HG02798 (cell line): ENCODE measurements around the gene PPFIA1.
"Not testable (repeated sequence)": the region's sequence is repeated elsewhere in the genome, so short reads cannot be mapped to it uniquely, and the experiment has no call there.

Experiments used
- ATAC-seq: cut with Tn5 transposase; IDR thresholded peaks from one replicate; pipeline ENCODE4 v1.9.1; 2021; ENCODE audit warnings: mild to moderate bottlenecking; ENCODE audit not compliant: unreplicated experiment, poor library complexity

Gene PPFIA1

GRCh38 chr11:70407814-70408213 is 137.3 kb downstream of the PPFIA1 start:
- no peak for ATAC-seq

- ATAC-seq: not testable (repeated sequence)
Measured at GRCh38 chr11:70408326-70408725, 137.8 kb downstream of the PPFIA1 start.

- no peak for ATAC-seq
Measured at GRCh38 chr11:70409437-70409836, 138.9 kb downstream of the PPFIA1 start.

GRCh38 chr11:70409871-70410270 is 139.4 kb downstream of the PPFIA1 start:
- no peak for ATAC-seq

- no peak for ATAC-seq
Measured at GRCh38 chr11:70410276-70411205, 140.1 kb downstream of the PPFIA1 start.

GRCh38 chr11:70411713-70412452 is 141.4 kb downstream of the PPFIA1 start:
- no peak for ATAC-seq

- no peak for ATAC-seq
Measured at GRCh38 chr11:70413151-70413550, 142.7 kb downstream of the PPFIA1 start.

- ATAC-seq: no peak
Measured at GRCh38 chr11:70414341-70415100, 144.0 kb downstream of the PPFIA1 start.

GRCh38 chr11:70415191-70415590 is 144.7 kb downstream of the PPFIA1 start:
- ATAC-seq: no peak

GRCh38 chr11:70415642-70416395 is 145.3 kb downstream of the PPFIA1 start:
- ATAC-seq: no peak

GRCh38 chr11:70416881-70417280 is 146.4 kb downstream of the PPFIA1 start:
- ATAC-seq: no peak

- ATAC-seq: no peak
Measured at GRCh38 chr11:70418130-70418529, 147.6 kb downstream of the PPFIA1 start.

GRCh38 chr11:70419307-70420007 is 149.0 kb downstream of the PPFIA1 start:
- ATAC-seq: no peak

GRCh38 chr11:70420008-70420464 is 149.5 kb downstream of the PPFIA1 start:
- no peak for ATAC-seq

GRCh38 chr11:70420496-70420895 is 150.0 kb downstream of the PPFIA1 start:
- ATAC-seq: no peak

GRCh38 chr11:70421123-70421522 is 150.6 kb downstream of the PPFIA1 start:
- ATAC-seq: no peak

GRCh38 chr11:70422692-70423522 is 152.4 kb downstream of the PPFIA1 start:
- ATAC-seq: no peak
